GM12801 (cell line): ENCODE measurements around the gene TCEAL4.

Source experiments
- TF ChIP-seq, protein P1 (sequence below): IDR thresholded peaks from one replicate; pipeline ENCODE4 v1.5.1; 2011; ENCODE audit warnings: control low read depth; ENCODE audit not compliant: insufficient read length; ENCODE audit errors: extremely low read depth

The TCEAL4 gene

DNA sequence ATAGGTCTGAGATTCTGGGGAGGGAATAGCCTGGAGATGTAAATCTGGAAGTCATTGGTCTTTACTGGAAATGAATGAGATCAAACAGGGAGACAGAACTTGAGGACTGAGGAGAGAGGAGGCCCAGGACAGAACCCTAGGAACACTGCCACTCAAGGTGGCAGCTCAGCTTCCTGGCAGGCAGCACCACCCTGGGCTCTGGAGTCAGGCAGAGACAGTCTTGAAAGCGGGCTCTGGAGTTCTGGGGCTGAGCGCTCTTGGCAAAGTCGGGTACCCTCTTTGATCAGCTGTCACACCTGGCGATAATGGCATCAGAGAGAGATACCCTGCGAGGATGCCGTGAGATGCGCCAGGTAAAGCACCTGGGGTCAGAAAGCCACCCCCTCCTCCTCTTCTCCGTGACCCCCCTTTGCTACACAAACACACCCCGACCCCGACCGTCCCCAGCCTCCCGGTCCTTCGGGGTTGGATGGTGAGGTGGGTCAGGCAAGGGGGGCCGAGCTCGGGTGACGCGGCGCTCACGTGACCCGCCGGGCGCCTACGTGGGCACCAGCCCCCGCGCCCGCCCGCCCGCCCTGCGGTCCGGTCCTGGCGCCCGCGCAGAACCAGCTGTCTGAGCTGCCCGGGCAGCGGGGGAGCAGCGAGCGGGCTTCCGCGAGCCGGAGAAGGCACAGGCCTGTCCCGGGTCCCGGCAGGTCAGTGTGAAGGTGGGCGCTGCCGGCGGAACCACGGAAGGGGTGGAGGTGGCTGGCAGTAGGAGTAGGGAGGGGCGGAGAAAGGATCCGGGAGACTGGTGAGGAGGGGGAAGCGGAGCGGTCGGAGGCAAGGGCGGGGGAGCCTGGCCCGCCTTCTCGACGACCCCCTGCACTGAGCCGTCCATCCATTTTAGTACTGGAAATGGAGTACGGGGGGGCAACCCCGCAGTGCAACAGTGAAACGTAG lies 22.3 kb downstream of the TCEAL4 start, which contains the start of gene TCEAL3:
TCEAL3 (plus strand) TSS at position 600 of the 942 bp plus-strand sequence. CDS start 1,102 bp downstream, outside the sequence.
- TF ChIP-seq, protein P1, sequence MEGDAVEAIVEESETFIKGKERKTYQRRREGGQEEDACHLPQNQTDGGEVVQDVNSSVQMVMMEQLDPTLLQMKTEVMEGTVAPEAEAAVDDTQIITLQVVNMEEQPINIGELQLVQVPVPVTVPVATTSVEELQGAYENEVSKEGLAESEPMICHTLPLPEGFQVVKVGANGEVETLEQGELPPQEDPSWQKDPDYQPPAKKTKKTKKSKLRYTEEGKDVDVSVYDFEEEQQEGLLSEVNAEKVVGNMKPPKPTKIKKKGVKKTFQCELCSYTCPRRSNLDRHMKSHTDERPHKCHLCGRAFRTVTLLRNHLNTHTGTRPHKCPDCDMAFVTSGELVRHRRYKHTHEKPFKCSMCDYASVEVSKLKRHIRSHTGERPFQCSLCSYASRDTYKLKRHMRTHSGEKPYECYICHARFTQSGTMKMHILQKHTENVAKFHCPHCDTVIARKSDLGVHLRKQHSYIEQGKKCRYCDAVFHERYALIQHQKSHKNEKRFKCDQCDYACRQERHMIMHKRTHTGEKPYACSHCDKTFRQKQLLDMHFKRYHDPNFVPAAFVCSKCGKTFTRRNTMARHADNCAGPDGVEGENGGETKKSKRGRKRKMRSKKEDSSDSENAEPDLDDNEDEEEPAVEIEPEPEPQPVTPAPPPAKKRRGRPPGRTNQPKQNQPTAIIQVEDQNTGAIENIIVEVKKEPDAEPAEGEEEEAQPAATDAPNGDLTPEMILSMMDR, result no peak

DNA sequence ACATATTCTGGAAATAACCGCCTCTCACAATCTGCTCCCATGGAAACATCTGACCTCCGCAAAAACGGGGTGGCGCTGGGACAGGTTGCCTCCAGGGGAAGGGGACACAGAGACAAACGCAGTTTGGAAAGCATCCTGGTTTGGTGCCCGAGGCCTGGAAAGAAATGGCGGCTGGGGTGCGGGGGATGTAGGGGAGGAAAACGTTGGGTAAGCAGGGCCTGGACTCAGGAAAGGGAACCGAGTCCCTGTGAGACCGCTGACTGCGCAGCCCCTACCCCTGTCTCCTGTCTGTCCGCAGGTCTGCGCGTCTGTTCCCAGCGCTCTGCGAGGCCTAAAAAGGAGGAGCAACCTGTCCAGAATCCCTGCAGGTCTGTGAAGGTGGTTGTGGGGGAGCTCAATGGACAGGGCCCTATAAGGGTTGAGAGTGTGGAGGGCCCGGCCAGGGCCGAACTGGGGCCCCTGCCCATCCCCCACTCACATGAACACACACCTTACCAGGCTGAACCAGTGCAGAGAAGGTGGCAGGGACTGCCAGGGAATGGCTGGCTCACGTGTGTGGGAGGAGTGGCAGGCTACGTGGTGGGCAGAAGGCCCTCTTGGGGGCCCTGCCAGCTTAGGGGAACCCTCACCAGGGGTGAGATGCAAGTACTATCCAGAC lies 23.1 kb downstream of the TCEAL4 start:
- TF ChIP-seq, protein P1, result no peak

DNA sequence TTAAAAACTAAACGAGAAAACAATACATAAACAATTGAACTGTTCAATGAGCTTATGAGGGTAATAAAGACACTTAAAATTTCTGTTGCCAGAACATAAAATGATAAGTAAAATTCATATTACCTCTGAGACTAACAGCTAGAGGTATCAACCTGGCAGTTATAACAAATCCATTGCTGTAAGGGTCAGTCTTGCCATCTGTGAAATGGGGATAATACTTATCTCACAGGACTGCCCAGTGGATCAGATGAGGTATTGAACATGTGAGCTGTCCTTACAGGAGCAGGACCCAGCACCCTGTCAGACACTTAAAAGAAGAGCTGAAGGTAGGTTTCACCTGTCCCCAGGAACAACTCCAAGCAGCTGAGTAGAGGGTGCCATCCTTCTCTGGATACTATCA lies 25.0 kb downstream of the TCEAL4 start:
- TF ChIP-seq, protein P1, result no peak

DNA sequence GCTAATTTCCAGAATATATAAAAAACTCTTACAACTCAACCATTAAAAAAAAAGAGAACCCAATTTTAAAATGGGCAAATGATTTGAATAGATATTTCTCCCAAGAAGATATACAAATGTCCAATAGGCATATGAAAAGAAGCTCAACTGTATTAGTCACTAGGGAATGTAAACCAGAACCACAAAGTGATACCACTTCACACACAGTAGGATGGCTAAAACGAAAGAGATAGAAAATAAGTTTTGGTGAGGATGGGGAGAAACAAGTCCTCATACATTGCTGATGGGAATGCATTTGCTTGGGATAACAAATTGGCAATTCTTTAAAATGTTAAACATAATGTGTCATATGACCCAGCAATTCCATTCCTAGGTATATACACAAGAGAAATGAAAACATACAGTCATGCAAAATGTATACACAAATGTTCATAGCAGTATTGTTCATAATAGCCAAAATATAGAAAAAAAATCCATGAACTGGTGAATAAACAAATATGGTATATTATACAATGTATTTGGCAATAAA lies 28.1 kb downstream of the TCEAL4 start:
- TF ChIP-seq, protein P1, result no peak

DNA sequence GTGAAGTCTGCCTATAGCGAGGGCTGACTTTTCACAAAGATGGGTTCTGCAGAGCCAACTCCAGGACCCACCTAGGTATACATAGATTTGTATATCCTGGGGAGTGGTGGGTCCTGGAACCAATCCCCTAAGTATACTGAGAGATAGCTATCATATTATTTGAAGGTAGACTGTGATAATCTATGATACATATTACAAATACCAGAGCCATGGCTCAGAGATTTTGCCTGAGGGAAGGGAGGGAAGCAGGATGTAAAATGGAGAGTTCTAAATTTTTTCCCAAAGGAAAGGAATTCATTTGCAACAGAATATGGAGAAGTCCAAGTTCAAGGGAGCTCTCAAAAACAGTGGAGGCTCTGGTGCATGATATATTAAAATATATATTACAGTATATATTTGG lies 29.7 kb downstream of the TCEAL4 start:
- TF ChIP-seq, protein P1, result no peak

DNA sequence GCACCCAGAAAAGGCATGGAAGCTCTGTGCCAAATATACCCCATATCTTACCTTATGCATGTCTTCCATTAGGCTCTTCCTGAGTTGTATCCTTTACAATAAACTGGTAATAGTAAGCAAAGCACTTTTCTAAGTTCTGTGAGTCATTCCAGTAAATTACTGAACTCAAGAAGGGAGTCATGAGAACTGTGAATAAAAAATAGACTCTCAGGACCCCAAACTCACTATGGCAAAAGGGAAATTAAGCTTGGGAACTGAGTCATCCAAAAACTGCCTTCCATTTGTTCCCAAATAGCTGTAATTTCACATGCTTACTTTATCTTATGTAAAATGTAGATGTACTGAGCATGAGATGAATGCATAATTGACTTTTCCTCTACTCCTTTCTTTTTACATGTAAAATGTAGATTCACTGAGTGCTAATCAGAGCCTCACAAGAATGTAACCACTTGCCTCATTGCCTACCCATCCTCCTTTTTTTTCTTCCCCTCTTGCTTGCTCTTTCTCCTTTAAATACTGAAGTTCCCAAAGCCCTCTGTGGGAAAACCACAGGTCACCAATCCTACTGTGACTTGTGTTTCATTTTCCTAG lies 30.6 kb downstream of the TCEAL4 start:
- TF ChIP-seq, protein P1, result no peak

DNA sequence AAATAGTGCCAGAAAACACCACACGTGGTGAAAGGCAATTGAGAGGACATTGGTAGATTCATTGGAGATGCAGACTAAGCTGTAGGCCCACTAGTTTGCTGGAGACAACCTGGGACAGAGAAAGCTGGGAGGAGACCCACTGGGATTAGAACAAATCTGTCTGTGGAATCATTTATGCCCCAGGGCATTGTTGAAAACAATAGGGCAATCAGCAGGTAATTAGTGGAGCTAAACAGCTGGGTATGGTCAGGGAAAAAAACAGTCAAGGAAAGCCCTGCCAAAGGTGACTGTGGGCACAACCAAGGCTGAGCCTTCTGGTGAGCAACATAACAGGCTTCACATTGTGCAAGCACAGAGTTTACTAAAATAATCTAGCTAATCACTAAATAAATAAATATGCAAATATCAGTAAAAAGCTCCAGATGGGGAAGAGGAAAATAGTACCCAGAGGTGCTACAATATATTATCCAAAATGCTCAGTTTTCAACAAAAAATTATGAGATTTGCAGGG lies 31.4 kb downstream of the TCEAL4 start:
- TF ChIP-seq, protein P1, result no peak
